Calu3 (cell line): ENCODE results near the gene CARM1. TPM values are rescaled to one million over a fixed set of nuclear protein-coding genes. Genes with fewer than 3 reads are reported as not detected.

Source experiments
- BruUV-seq: library from RNA; stranded (reverse); fragments of 400-500 nt; replicated peaks from 2 replicates; lab custom pipeline; 2021; lab: Mats Ljungman, UMichigan
- CTCF ChIA-PET: fragments of 300-600 bp; sonication (Branson Sonifier 250); formaldehyde crosslinking; loops from one replicate; lab custom pipeline; 2022; ENCODE audit warnings: antibody characterized with exemption; lab: Charles Lee
- DNase-seq: peaks from one replicate; pipeline ENCODE4 v3.0.0; 2022
- H3K27ac Mint-ChIP-seq: one replicate; pipeline ENCODE4 v1.8.0; 2022; ENCODE audit warnings: mixed read lengths; ENCODE audit not compliant: unreplicated experiment
- H3K27me3 Mint-ChIP-seq: one replicate; pipeline ENCODE4 v1.8.0; 2022; ENCODE audit warnings: mixed read lengths; ENCODE audit not compliant: unreplicated experiment
- H3K36me3 Mint-ChIP-seq: one replicate; pipeline ENCODE4 v1.8.0; 2022; ENCODE audit warnings: mild to moderate bottlenecking, moderate library complexity, mixed read lengths; ENCODE audit not compliant: insufficient read depth, unreplicated experiment
- H3K4me1 Mint-ChIP-seq: one replicate; pipeline ENCODE4 v1.8.0; 2022; ENCODE audit warnings: mild to moderate bottlenecking, low read depth, mixed read lengths; ENCODE audit not compliant: unreplicated experiment
- H3K4me3 Mint-ChIP-seq: one replicate; pipeline ENCODE4 v1.8.0; 2022; ENCODE audit warnings: mild to moderate bottlenecking, low read depth, moderate library complexity, mixed read lengths; ENCODE audit not compliant: unreplicated experiment
- H3K9me3 Mint-ChIP-seq: one replicate; pipeline ENCODE4 v1.8.0; 2022; ENCODE audit warnings: low read depth, mixed read lengths; ENCODE audit not compliant: unreplicated experiment
- CTCF ChIP-seq: fragments of 200-600 bp; IDR thresholded peaks from one replicate; pipeline ENCODE4 v1.8.0; 2022; ENCODE audit warnings: antibody characterized with exemption; ENCODE audit not compliant: unreplicated experiment
- intact Hi-C: fragments of 100-400 bp; cut with micrococcal nuclease; formaldehyde crosslinking; loops from one replicate; pipeline ENCODE4 v1.10.0; 2022; ENCODE audit not compliant: unreplicated experiment
- total RNA-seq: library from RNA; stranded (reverse); gene quantifications from 2 replicates; pipeline ENCODE4 v1.2.3, GENCODE V29; 2022

The CARM1 gene
- total RNA-seq, 1 experiment from 2014 or later: 32.8 TPM

- CTCF ChIA-PET: no interaction called here
- BruUV-seq: no TSS peak
- intact Hi-C loops: no loop called here
- H3K4me3 Mint-ChIP-seq: no peak overlapping the region
- no peak overlapping the region for H3K27ac Mint-ChIP-seq
- H3K27me3 Mint-ChIP-seq: no peaks in the 10 kb centered on the region
- no peaks in the 10 kb centered on the region for H3K4me1 Mint-ChIP-seq
- H3K9me3 Mint-ChIP-seq: no peaks in the 10 kb centered on the region
- H3K36me3 Mint-ChIP-seq: peaks cover 68% of the 10 kb centered on the region
- no peak for TF ChIP-seq CTCF
- no peak for DNase-seq
Observed at GRCh38 chr19:10831987-10832938, 39.1 kb upstream of the CARM1 start.

- Mint-ChIP-seq H3K27ac (no peak overlapping the region), H3K4me3 (no peak overlapping the region), H3K9me3 (no peaks in the 10 kb centered on the region), H3K36me3 (peaks cover 62% of the 10 kb centered on the region), H3K27me3 (no peaks in the 10 kb centered on the region), H3K4me1 (no peaks in the 10 kb centered on the region)
- BruUV-seq: no TSS peak
- no peak for TF ChIP-seq CTCF
- DNase-seq: no peak
- intact Hi-C loops: no loop called here
- CTCF ChIA-PET: no interaction called here
Observed at GRCh38 chr19:10832939-10833296, 38.4 kb upstream of the CARM1 start.

GRCh38 chr19:10835089-10835753, 36.1 kb upstream of the CARM1 start:
- peaks cover 46% of the 10 kb centered on the region for H3K36me3 Mint-ChIP-seq
- H3K4me3 Mint-ChIP-seq: peak overlapping the region; percentile 80
- CTCF ChIA-PET: interaction anchor here (1.0 to 1.8 kb wide), 6 partner anchors 11 to 118 kb away, joined by 3 to 21 read pairs (median 5); partner anchors contain the start of genes CARM1 and DNM2
- BruUV-seq: no TSS peak
- intact Hi-C loops: no loop called here
- no peak for DNase-seq
- H3K9me3 Mint-ChIP-seq: peaks cover 2% of the 10 kb centered on the region
- no peaks in the 10 kb centered on the region for H3K4me1 Mint-ChIP-seq
- no peak for TF ChIP-seq CTCF
- H3K27ac Mint-ChIP-seq: peak overlapping the region; percentile 85
- H3K27me3 Mint-ChIP-seq: no peaks in the 10 kb centered on the region

GRCh38 chr19:10835754-10836478, 35.4 kb upstream of the CARM1 start, which contains the start of gene TMED1:
TSS of gene TMED1 (minus strand) at chr19:10836212. CDS start at chr19:10836191, 21 bp downstream.
- no peaks in the 10 kb centered on the region for H3K27me3 Mint-ChIP-seq
- no TSS peak for BruUV-seq
- intact Hi-C loops: no loop called here
- peaks cover 2% of the 10 kb centered on the region for H3K9me3 Mint-ChIP-seq
- H3K4me1 Mint-ChIP-seq: no peaks in the 10 kb centered on the region
- H3K36me3 Mint-ChIP-seq: peaks cover 41% of the 10 kb centered on the region
- CTCF ChIA-PET: interaction anchor here (0.6 to 1.8 kb wide), 9 partner anchors 8 to 118 kb away, joined by 3 to 21 read pairs (median 4); partner anchors contain the start of genes CARM1 and DNM2
- peak within 1 kb of the TSS; percentile 80 for H3K4me3 Mint-ChIP-seq
- H3K27ac Mint-ChIP-seq: peak within 1 kb of the TSS; percentile 85
- DNase-seq: peak; percentile 97
- TF ChIP-seq CTCF: no peak
